Mesenchymal stem cell (in vitro differentiated cells and primary cell): ENCODE data around the gene RPTOR.

Experiments
- DNase-seq: peaks from one replicate; pipeline ENCODE4 v3.0.0-alpha.2; 2013
- H2AFZ ChIP-seq: one replicate; pipeline ENCODE4 v1.6.1; 2013; ENCODE audit warnings: low read depth, mild to moderate bottlenecking, control low read depth, inconsistent platforms, low read length, moderate library complexity
- H2AK5ac ChIP-seq: 2 replicates; pipeline ENCODE4 v1.6.1; 2013; ENCODE audit warnings: low read length, moderate library complexity, mild to moderate bottlenecking, inconsistent platforms; ENCODE audit not compliant: severe bottlenecking
- H2BK120ac ChIP-seq: one replicate; pipeline ENCODE4 v1.6.1; 2013; ENCODE audit warnings: low read depth, mild to moderate bottlenecking, inconsistent platforms, low read length, moderate library complexity
- H2BK12ac ChIP-seq, 2 experiments: one replicate each; pipeline ENCODE4 v1.6.1; 2013; ENCODE audit warnings: inconsistent platforms in 2 of 2, low read length in 2 of 2, mild to moderate bottlenecking in 2 of 2, moderate library complexity in 2 of 2, control low read depth in 1 of 2
- H2BK15ac ChIP-seq: one replicate; pipeline ENCODE4 v1.6.1; 2013; ENCODE audit warnings: mild to moderate bottlenecking, low read depth, inconsistent platforms; ENCODE audit not compliant: poor library complexity, severe bottlenecking
- H2BK5ac ChIP-seq: 2 replicates; pipeline ENCODE4 v1.6.1; 2013; ENCODE audit warnings: low read depth, mild to moderate bottlenecking, low read length, control low read depth, inconsistent platforms; ENCODE audit not compliant: poor library complexity, severe bottlenecking
- H3K14ac ChIP-seq, 2 experiments: one replicate each; pipeline ENCODE4 v1.6.1; 2013; ENCODE audit warnings: inconsistent platforms in 2 of 2, low read length in 2 of 2, control low read depth in 1 of 2, mild to moderate bottlenecking in 1 of 2, moderate library complexity in 1 of 2
- H3K18ac ChIP-seq, 2 experiments: one replicate each; pipeline ENCODE4 v1.6.1; 2013; ENCODE audit warnings: inconsistent platforms in 2 of 2, low read length in 2 of 2, control low read depth in 1 of 2, low read depth in 1 of 2, mild to moderate bottlenecking in 1 of 2
- H3K23ac ChIP-seq, 2 experiments: one replicate each; pipeline ENCODE4 v1.6.1; 2013; ENCODE audit warnings: inconsistent platforms in 2 of 2, low read length in 2 of 2, mild to moderate bottlenecking in 2 of 2, moderate library complexity in 2 of 2, control low read depth in 1 of 2
- H3K27ac ChIP-seq: 2 replicates; pipeline ENCODE4 v1.5.1; 2013; ENCODE audit warnings: mild to moderate bottlenecking, moderate library complexity, low read length, control low read depth, inconsistent platforms; ENCODE audit not compliant: poor library complexity, severe bottlenecking
- H3K27me3 ChIP-seq, 2 experiments: 2 replicates each; pipeline versions ENCODE4 v1.6.1 to v1.7.0; 2013; ENCODE audit warnings: low read length in 2 of 2, mild to moderate bottlenecking in 2 of 2, moderate library complexity in 2 of 2, control low read depth in 1 of 2, inconsistent platforms in 1 of 2; ENCODE audit not compliant: control insufficient read depth in 1 of 2, insufficient read depth in 1 of 2
- H3K36me3 ChIP-seq, 2 experiments: 2 replicates each; pipeline versions ENCODE4 v1.6.1 to v1.7.0; 2013; ENCODE audit warnings: low read length in 2 of 2, control low read depth in 1 of 2, inconsistent platforms in 1 of 2, low read depth in 1 of 2, mild to moderate bottlenecking in 1 of 2; ENCODE audit not compliant: insufficient read depth in 2 of 2, control insufficient read depth in 1 of 2
- H3K4ac ChIP-seq, 2 experiments: one replicate each; pipeline ENCODE4 v1.6.1; 2013; ENCODE audit warnings: inconsistent platforms in 2 of 2, low read length in 2 of 2, mild to moderate bottlenecking in 2 of 2, moderate library complexity in 2 of 2, control low read depth in 1 of 2, low read depth in 1 of 2
- H3K4me1 ChIP-seq: 2 replicates; pipeline ENCODE4 v1.6.1; 2013; ENCODE audit warnings: low read depth, low read length, control low read depth; ENCODE audit not compliant: control insufficient read depth, insufficient read depth
- H3K4me2 ChIP-seq: 2 replicates; pipeline ENCODE4 v1.6.1; 2013; ENCODE audit warnings: low read length, mild to moderate bottlenecking, inconsistent platforms; ENCODE audit not compliant: poor library complexity, severe bottlenecking
- H3K4me3 ChIP-seq, 2 experiments: 2 replicates each; pipeline versions ENCODE4 v1.5.1 to v1.7.0; 2013; ENCODE audit warnings: low read length in 2 of 2, mild to moderate bottlenecking in 2 of 2, control low read depth in 1 of 2, low read depth in 1 of 2; ENCODE audit not compliant: insufficient read depth in 1 of 2
- H3K79me1 ChIP-seq: replicated peaks from 2 replicates; pipeline ENCODE4 v1.6.1; 2013; ENCODE audit warnings: mild to moderate bottlenecking, control low read depth, low read length, inconsistent platforms; ENCODE audit not compliant: poor library complexity, severe bottlenecking
- H3K9ac ChIP-seq: 2 replicates; pipeline ENCODE4 v1.7.0; 2013; ENCODE audit warnings: mild to moderate bottlenecking, low read length, moderate library complexity
- H3K9me3 ChIP-seq: 2 replicates; pipeline ENCODE4 v1.7.0; 2013; ENCODE audit warnings: mild to moderate bottlenecking, low read length; ENCODE audit not compliant: control insufficient read depth
- H4K8ac ChIP-seq: one replicate; pipeline ENCODE4 v1.6.1; 2013; ENCODE audit warnings: inconsistent platforms, mild to moderate bottlenecking, low read length, moderate library complexity
- H4K91ac ChIP-seq: one replicate; pipeline ENCODE4 v1.6.1; 2013; ENCODE audit warnings: mild to moderate bottlenecking, low read length, inconsistent platforms
- WGBS: methylation state at CpG from one replicate; pipeline ENCODE4 v1.1.7; 2013; ENCODE audit warnings: mixed read lengths; 5-methylcytosine and 5-hydroxymethylcytosine counted together

The RPTOR gene

DNA sequence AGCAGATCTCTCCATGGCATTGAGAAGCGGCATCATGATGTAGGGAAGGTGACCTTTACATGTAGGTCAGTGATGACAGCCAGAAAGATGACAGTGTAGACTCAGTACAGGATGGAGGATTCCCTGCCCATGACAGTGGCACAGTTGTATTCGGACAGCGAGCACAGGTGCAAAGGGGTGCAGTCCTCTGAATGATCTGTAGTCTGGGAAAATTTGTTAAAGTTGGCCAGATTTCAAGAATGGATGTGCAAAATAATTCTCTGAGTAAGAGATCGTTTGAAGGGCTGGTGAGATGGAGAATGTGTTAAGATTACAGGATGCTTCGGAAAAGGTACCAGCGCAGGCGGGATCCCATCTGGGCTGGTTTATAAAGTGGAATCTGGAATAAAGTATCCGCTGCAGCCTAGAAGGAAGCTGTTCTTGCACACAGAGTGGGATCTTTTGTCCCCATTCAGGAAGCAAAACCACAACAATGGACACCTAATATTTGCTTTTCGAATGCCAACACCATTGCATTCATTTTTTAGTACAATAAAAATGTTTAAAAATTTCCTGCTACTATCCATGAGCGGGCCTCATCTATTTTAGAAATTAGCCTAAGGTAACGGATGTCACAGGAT, 101.2 kb downstream of the RPTOR start:
- Histone ChIP-seq H4K8ac (no peak overlapping the region), H2BK15ac (peak overlapping the region; percentile 34), H3K4me3 (no peak overlapping the region), H4K91ac (no peak overlapping the region), H3K27me3 (no peaks in the 10 kb centered on the region), H2BK120ac (no peak overlapping the region), H2BK5ac (no peak overlapping the region), H3K18ac (peak overlapping the region in 1 of 2 experiments; percentile 54), H3K9ac (no peak overlapping the region), H3K14ac (no peak overlapping the region), H3K4ac (no peak overlapping the region), H2AFZ (no peak overlapping the region), H3K79me1 (peaks cover 37% of the 10 kb centered on the region), H3K27ac (no peak overlapping the region), H2AK5ac (no peak overlapping the region), H3K4me1 (peaks cover 22% of the 10 kb centered on the region), H3K36me3 (peaks cover 9 to 13% of the 10 kb centered on the region in 2 experiments), H3K9me3 (no peaks in the 10 kb centered on the region), H3K4me2 (no peak overlapping the region), H2BK12ac (no peak overlapping the region), H3K23ac (no peak overlapping the region)
- 97% methylated on average over 11 of the region's 11 CpGs for WGBS
- no peak for DNase-seq

- Histone ChIP-seq H3K4me1 (peaks cover 22% of the 10 kb centered on the region), H2BK15ac (no peak overlapping the region), H4K91ac (no peak overlapping the region), H3K4me3 (no peak overlapping the region), H2AFZ (no peak overlapping the region), H2BK120ac (no peak overlapping the region), H3K14ac (peak overlapping the region in 1 of 2 experiments; percentile 94), H3K79me1 (peaks cover 41% of the 10 kb centered on the region), H3K9ac (no peak overlapping the region), H3K27me3 (no peaks in the 10 kb centered on the region), H3K27ac (no peak overlapping the region), H3K9me3 (no peaks in the 10 kb centered on the region), H2AK5ac (no peak overlapping the region), H3K18ac (peak overlapping the region in 1 of 2 experiments; percentile 54), H2BK5ac (no peak overlapping the region), H4K8ac (no peak overlapping the region), H2BK12ac (no peak overlapping the region), H3K23ac (no peak overlapping the region), H3K4me2 (no peak overlapping the region), H3K4ac (no peak overlapping the region), H3K36me3 (peaks cover 9 to 13% of the 10 kb centered on the region in 2 experiments)
- WGBS: 89% methylated on average over 9 of the region's 9 CpGs
- DNase-seq: no peak
Observed at GRCh38 chr17:80646328-80646727, 101.7 kb downstream of the RPTOR start.

GRCh38 chr17:80647746-80648145, 103.1 kb downstream of the RPTOR start:
- no peak overlapping the region for H3K4me3 ChIP-seq
- H3K4me2 ChIP-seq: no peak overlapping the region
- WGBS: 21% methylated on average over 6 of the region's 6 CpGs
- H4K91ac ChIP-seq: no peak overlapping the region
- H2AFZ ChIP-seq: no peak overlapping the region
- no peak overlapping the region for H2BK5ac ChIP-seq
- no peak overlapping the region for H3K9ac ChIP-seq
- H3K79me1 ChIP-seq: peaks cover 42% of the 10 kb centered on the region
- DNase-seq: peak; percentile 93
- no peak overlapping the region for H2BK120ac ChIP-seq
- H3K4ac ChIP-seq: peak overlapping the region in 1 of 2 experiments; percentile 32
- no peak overlapping the region for H3K27ac ChIP-seq
- H3K9me3 ChIP-seq: no peaks in the 10 kb centered on the region
- H3K27me3 ChIP-seq: no peaks in the 10 kb centered on the region
- peak overlapping the region; percentile 11 to 81 for H3K18ac ChIP-seq
- H3K36me3 ChIP-seq: peaks cover 9 to 13% of the 10 kb centered on the region in 2 experiments
- peaks cover 22% of the 10 kb centered on the region for H3K4me1 ChIP-seq
- no peak overlapping the region for H2BK15ac ChIP-seq
- H2AK5ac ChIP-seq: no peak overlapping the region
- peak overlapping the region in 1 of 2 experiments; percentile 51 for H2BK12ac ChIP-seq
- H3K14ac ChIP-seq: no peak overlapping the region
- H3K23ac ChIP-seq: no peak overlapping the region
- H4K8ac ChIP-seq: peak overlapping the region; percentile 47

DNA sequence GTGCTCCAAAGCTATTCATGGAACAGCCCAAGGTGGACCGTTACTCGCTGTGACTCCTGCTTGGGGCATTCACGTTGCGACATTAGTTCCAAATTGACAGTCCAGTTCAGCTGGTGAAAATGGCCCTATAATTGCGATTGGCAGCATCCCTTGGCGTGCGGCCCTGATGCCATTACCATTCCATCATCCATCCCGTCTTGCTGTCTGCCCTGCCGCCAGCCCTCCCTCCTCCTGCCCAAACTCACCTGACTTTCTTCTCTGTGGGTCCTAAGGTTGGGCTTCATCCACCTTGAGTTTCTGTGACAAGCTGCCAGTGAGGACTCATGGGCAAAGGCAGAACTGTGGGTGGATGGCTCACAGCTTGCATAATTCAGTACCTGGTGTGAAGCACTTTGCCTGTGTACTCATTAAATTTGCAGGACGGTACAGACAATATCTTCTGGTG, 104.6 kb downstream of the RPTOR start:
- Histone ChIP-seq H3K27ac (no peak overlapping the region), H3K14ac (no peak overlapping the region), H3K36me3 (peaks cover 5% of the 10 kb centered on the region in 2 experiments), H3K4me2 (no peak overlapping the region), H3K9me3 (no peaks in the 10 kb centered on the region), H4K8ac (peak overlapping the region; percentile 77), H2BK12ac (peak overlapping the region; percentile 46 to 55), H3K23ac (no peak overlapping the region), H2AK5ac (no peak overlapping the region), H2BK5ac (no peak overlapping the region), H4K91ac (peak overlapping the region; percentile 67), H3K79me1 (peaks cover 47% of the 10 kb centered on the region), H3K27me3 (no peaks in the 10 kb centered on the region), H3K4me3 (peak overlapping the region in 1 of 2 experiments; percentile 21), H2BK15ac (no peak overlapping the region), H2BK120ac (no peak overlapping the region), H3K4me1 (peaks cover 22% of the 10 kb centered on the region), H3K4ac (no peak overlapping the region), H3K9ac (peak overlapping the region; percentile 68), H2AFZ (no peak overlapping the region), H3K18ac (peak overlapping the region in 1 of 2 experiments; percentile 40)
- DNase-seq: no peak
- WGBS: 94% methylated on average over 10 of the region's 10 CpGs
